GM20000 (cell line): ENCODE measurements around the gene RND3.

Experiments
- DNase-seq: peaks from one replicate; pipeline ENCODE4 v3.0.0; 2012; ENCODE audit warnings: low spot score
- CTCF ChIP-seq: IDR thresholded peaks from 2 replicates; pipeline ENCODE4 v1.5.1; 2012; ENCODE audit warnings: mild to moderate bottlenecking, control low read depth; ENCODE audit errors: extremely low read depth, missing control alignments

The RND3 gene

GRCh38 chr2:150517951-150518680 lies 30.6 kb upstream of the RND3 start:
- TF ChIP-seq CTCF, result no peak

GRCh38 chr2:150513647-150514046 lies 26.2 kb upstream of the RND3 start:
- TF ChIP-seq CTCF, result no peak
- no peak for DNase-seq

More at GRCh38 chr2:150517951-150518680, 30.6 kb upstream of the RND3 start:
- DNase-seq, result no peak

GRCh38 chr2:150508497-150509137 lies 21.1 kb upstream of the RND3 start:
- no peak for DNase-seq
- TF ChIP-seq CTCF, result no peak

- TF ChIP-seq CTCF, result no peak
- no peak for DNase-seq
These were observed 19.6 kb upstream of the RND3 start for GRCh38 chr2:150507071-150507470.

GRCh38 chr2:150505178-150505577 lies 17.7 kb upstream of the RND3 start:
- no peak for DNase-seq
- TF ChIP-seq CTCF, result no peak

- TF ChIP-seq CTCF, result no peak
- DNase-seq, result no peak
These were observed 8.6 kb upstream of the RND3 start for GRCh38 chr2:150495993-150496627.

- no peak for DNase-seq
- no peak for TF ChIP-seq CTCF
These were observed 7.5 kb upstream of the RND3 start for GRCh38 chr2:150495001-150495400.
